ENCODE data around the gene SPACA1. TPM values are rescaled to one million over a fixed set of nuclear protein-coding genes. Genes with fewer than 3 reads are reported as not detected.
A peak's percentile ranks its signal among the peaks of the same experiment; 100 is the strongest.

Gene SPACA1
- total and polyA plus RNA-seq, 2 of the 8 experiments (the other 6 are each of a cell fraction or from before 2014, with no cell fraction given): not detected

DNA sequence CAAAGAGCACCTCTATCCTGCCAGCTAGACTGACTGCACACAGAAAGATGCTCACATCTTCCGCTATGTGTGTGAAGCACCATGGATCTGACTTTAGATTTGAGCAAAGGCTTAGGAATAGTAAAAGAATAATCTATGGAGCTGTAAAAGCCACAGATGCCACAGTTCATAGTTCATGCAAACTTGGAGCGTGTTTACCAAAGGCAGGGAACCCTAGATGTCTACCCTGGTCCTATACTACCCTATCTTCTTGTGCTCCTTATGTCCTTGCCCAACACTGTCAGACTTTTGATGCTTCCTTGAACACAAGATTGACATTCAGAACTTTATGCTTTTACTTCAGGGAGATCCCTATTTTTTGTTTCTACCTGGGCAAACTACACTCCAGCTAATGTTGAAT lies 39.2 kb downstream of the SPACA1 start:
- 93% methylated on average over 2 of the region's 2 CpGs; no CpG with 5 or more reads in 1 of the 2 experiments for WGBS, 2 experiments (ENCODE audit: extremely low coverage in 1 of 2, insufficient coverage in 1 of 2, insufficient read length in 1 of 2, insufficient replicate concordance in 2 of 2, low coverage in 1 of 2, low lambda C conversion rate in 2 of 2, missing lambda C conversion rate in 1 of 2)
- H2AK5ac ChIP-seq (ENCODE audit: low read depth, low read length): no peak overlapping the region
- CTCF ChIA-PET (ENCODE audit: partially characterized antibody): interaction anchor here (1.3 to 1.4 kb wide), 2 partner anchors 10 to 39 kb away, joined by 3 read pairs; no protein-coding TSS in a partner anchor
- H3K27ac ChIP-seq (ENCODE audit: low read depth, low read length): no peak overlapping the region
- no peak overlapping the region for H2BK15ac ChIP-seq (ENCODE audit: low read length)
- no peaks in the 10 kb centered on the region for H3K36me3 ChIP-seq (ENCODE audit: control insufficient read depth in 2 of 4, insufficient read depth in 4 of 4, low read length in 3 of 4)
- DNase-seq (ENCODE audit: low read depth in 1 of 2, low spot score in 2 of 2) (no peak), FAIRE-seq (no peak)
- H3K27me3 ChIP-seq (replicated peaks in 1 of 4; ENCODE audit: control insufficient read depth in 3 of 4, extremely low read depth in 1 of 4, insufficient read depth in 3 of 4, low read length in 3 of 4): no peaks in the 10 kb centered on the region
- H3K79me2 ChIP-seq (ENCODE audit: control insufficient read depth in 1 of 2, insufficient read depth in 2 of 2, low read length in 2 of 2): no peaks in the 10 kb centered on the region
- H3K4me3 ChIP-seq (ENCODE audit: extremely low read depth in 1 of 4, insufficient read depth in 2 of 4, low read depth in 3 of 4, low read length in 4 of 4): no peak overlapping the region
- POLR2A ChIA-PET (ENCODE audit: partially characterized antibody): no interaction called here
- no peak overlapping the region for H3K18ac ChIP-seq (ENCODE audit: extremely low read depth, low read length)
- 0 out of 2 replicates have a peak overlapping the region, but pooled peaks have one; percentile 2 for H2AFZ ChIP-seq (ENCODE audit: low read length)
- H3K23ac ChIP-seq (ENCODE audit: insufficient read length): no peak overlapping the region
- no peak overlapping the region for H2BK5ac ChIP-seq (ENCODE audit: low read depth, low read length)
- peaks cover 0 to 2% of the 10 kb centered on the region in 2 experiments; a peak in 1 of 4 replicates for H3K9me3 ChIP-seq (ENCODE audit: insufficient read depth in 2 of 2, low read depth in 1 of 2, low read length in 1 of 2)
- H2BK20ac ChIP-seq (ENCODE audit: low read length): no peak overlapping the region
- H3K4ac ChIP-seq (replicated peaks; ENCODE audit: insufficient read length, low read depth, low read length): no peak overlapping the region
- H3K56ac ChIP-seq (replicated peaks; ENCODE audit: insufficient read length, low read depth, low read length): no peak overlapping the region
- H3K9ac ChIP-seq (replicated peaks in 1 of 4; ENCODE audit: extremely low read depth in 1 of 4, low read depth in 3 of 4, low read length in 3 of 4): no peak overlapping the region
- H2BK12ac ChIP-seq (ENCODE audit: low read depth, low read length): no peak overlapping the region
- no peak overlapping the region for H4K91ac ChIP-seq (replicated peaks; ENCODE audit: insufficient read length, low read length)
- no peak overlapping the region for H2BK120ac ChIP-seq (replicated peaks; ENCODE audit: low read depth, low read length)
- no peak overlapping the region for H3K4me2 ChIP-seq (ENCODE audit: insufficient read depth in 1 of 2, low read depth in 2 of 2, low read length in 2 of 2)
- no peaks in the 10 kb centered on the region for H3K23me2 ChIP-seq (ENCODE audit: low read depth, low read length)
- H4K8ac ChIP-seq (ENCODE audit: extremely low read depth, insufficient read depth, low read length): no peak overlapping the region
- peaks cover 0 to 8% (median 4%) of the 10 kb centered on the region in 4 experiments; a peak in 4 of 7 replicates for H3K4me1 ChIP-seq (replicated peaks in 1 of 4; ENCODE audit: control insufficient read depth in 3 of 4, insufficient read depth in 4 of 4, low read length in 3 of 4)
- no peaks in the 10 kb centered on the region for H4K20me1 ChIP-seq (replicated peaks in 1 of 2; ENCODE audit: control insufficient read depth in 1 of 2, insufficient read depth in 2 of 2, low read length in 2 of 2)
- H4K5ac ChIP-seq (ENCODE audit: insufficient read length, low read depth, low read length): no peak overlapping the region
- H3K79me1 ChIP-seq (ENCODE audit: low read depth, low read length): no peaks in the 10 kb centered on the region
- H3K14ac ChIP-seq (ENCODE audit: insufficient read length): no peak overlapping the region
- no peak for TF ChIP-seq TAF7 (optimal IDR thresholded peaks at IDR 0.05; ENCODE audit: borderline replicate concordance, low read depth, low read length)
- TF ChIP-seq YY1 (IDR thresholded peaks at IDR 0.05; ENCODE audit: low read depth, low read length): no peak
- TF ChIP-seq SP2 (IDR thresholded peaks at IDR 0.05; ENCODE audit: low read length): no peak
- no peak for TF ChIP-seq KDM1A (IDR thresholded peaks at IDR 0.05; ENCODE audit: borderline replicate concordance, low read length)
- TF ChIP-seq SRF (IDR thresholded peaks at IDR 0.05; ENCODE audit: low read depth, low read length): no peak
- TF ChIP-seq HDAC6 (IDR thresholded peaks at IDR 0.05; ENCODE audit: low read depth, low read length): no peak

Measured in H1 (cell line).